HEK293 (cell line): ENCODE data around the gene NT5DC3.

Experiments
- CTCF ChIA-PET: fragments of 350-600 bp; formaldehyde crosslinking; extraction: SDS; loops from one replicate; lab custom pipeline; 2021; ENCODE audit warnings: antibody characterized with exemption; lab: Yijun Ruan, JAX
- POLR2A ChIA-PET: fragments of 300-600 bp; formaldehyde crosslinking; extraction: SDS; loops from one replicate; lab custom pipeline; 2020; ENCODE audit warnings: antibody characterized with exemption, inconsistent platforms; lab: Yijun Ruan, JAX
- H3K27ac ChIP-seq: fragments of 200-500 bp; sonication (Bioruptor generic); 2 replicates; pipeline ENCODE4 v1.5.1; 2014; ENCODE audit warnings: low read depth, low read length, control low read depth, inconsistent platforms; ENCODE audit errors: extremely low read depth
- H3K36me3 ChIP-seq, 2 experiments: fragments of 200-500 bp in 1 of 2; sonication (Bioruptor generic) in 1 of 2; 1 replicate in 1 of 2; 2 replicates in 1 of 2; pipeline ENCODE4 v1.5.1; 2014 to 2017; ENCODE audit warnings: inconsistent platforms in 2 of 2, low read length in 2 of 2; ENCODE audit not compliant: control insufficient read depth in 2 of 2, insufficient read depth in 1 of 2
- H3K4me1 ChIP-seq: fragments of 200-500 bp; sonication (Bioruptor generic); 2 replicates; pipeline ENCODE4 v1.5.1; 2014; ENCODE audit warnings: mild to moderate bottlenecking, low read length, inconsistent platforms; ENCODE audit not compliant: control insufficient read depth, insufficient read depth
- H3K4me3 ChIP-seq: 2 replicates; pipeline ENCODE4 v1.5.1; 2011; ENCODE audit warnings: low read depth, mild to moderate bottlenecking, control low read depth, low read length, moderate library complexity
- H3K9me3 ChIP-seq: fragments of 200-500 bp; sonication (Bioruptor generic); 2 replicates; pipeline ENCODE4 v1.5.1; 2014; ENCODE audit warnings: low read depth, low read length, inconsistent platforms; ENCODE audit not compliant: control insufficient read depth, insufficient read depth
- BCL6B ChIP-seq: fragments of 450-650 bp; formaldehyde crosslinking; IDR thresholded peaks from 2 replicates; pipeline ENCODE4 v1.5.1; 2017; ENCODE audit warnings: missing biosample characterization, missing genetic modification characterization
- GLIS1 ChIP-seq: fragments of 450-650 bp; formaldehyde crosslinking; IDR thresholded peaks from 2 replicates; pipeline ENCODE4 v1.5.1; 2016; ENCODE audit warnings: missing biosample characterization, missing genetic modification characterization
- MYNN ChIP-seq: fragments of 450-650 bp; formaldehyde crosslinking; IDR thresholded peaks from 2 replicates; pipeline ENCODE4 v1.5.1; 2016; ENCODE audit warnings: missing biosample characterization, missing genetic modification characterization, borderline replicate concordance
- MZF1 ChIP-seq: fragments of 450-650 bp; formaldehyde crosslinking; IDR thresholded peaks from 2 replicates; pipeline ENCODE4 v1.5.1; 2017; ENCODE audit warnings: missing biosample characterization, missing genetic modification characterization, borderline replicate concordance
- PRDM10 ChIP-seq: fragments of 450-650 bp; formaldehyde crosslinking; IDR thresholded peaks from 2 replicates; pipeline ENCODE4 v1.5.1; 2016; ENCODE audit warnings: missing biosample characterization, missing genetic modification characterization
- ZBTB8A ChIP-seq: fragments of 450-650 bp; formaldehyde crosslinking; IDR thresholded peaks from 2 replicates; pipeline ENCODE4 v1.5.1; 2016; ENCODE audit warnings: missing biosample characterization, missing genetic modification characterization
- ZFHX2 ChIP-seq: fragments of 450-650 bp; formaldehyde crosslinking; conservative IDR thresholded peaks from 2 replicates; pipeline ENCODE4 v1.5.1; 2016; ENCODE audit warnings: missing biosample characterization, missing genetic modification characterization
- ZNF10 ChIP-seq: fragments of 450-650 bp; formaldehyde crosslinking; IDR thresholded peaks from 2 replicates; pipeline ENCODE4 v1.5.1; 2017; ENCODE audit warnings: missing biosample characterization, missing genetic modification characterization
- ZNF132 ChIP-seq: fragments of 450-650 bp; formaldehyde crosslinking; IDR thresholded peaks from 2 replicates; pipeline ENCODE4 v1.5.1; 2017; ENCODE audit warnings: missing biosample characterization, missing genetic modification characterization, borderline replicate concordance
- ZNF398 ChIP-seq: fragments of 450-650 bp; formaldehyde crosslinking; IDR thresholded peaks from 2 replicates; pipeline ENCODE4 v1.5.1; 2017; ENCODE audit warnings: missing biosample characterization, missing genetic modification characterization
- ZNF423 ChIP-seq: fragments of 450-650 bp; formaldehyde crosslinking; IDR thresholded peaks from 2 replicates; pipeline ENCODE4 v1.5.1; 2016; ENCODE audit warnings: missing biosample characterization, missing genetic modification characterization
- ZNF48 ChIP-seq: fragments of 450-650 bp; formaldehyde crosslinking; IDR thresholded peaks from 2 replicates; pipeline ENCODE4 v1.5.1; 2016; ENCODE audit warnings: missing biosample characterization, missing genetic modification characterization
- ZNF518A ChIP-seq: fragments of 450-650 bp; formaldehyde crosslinking; conservative IDR thresholded peaks from 2 replicates; pipeline ENCODE4 v1.5.1; 2016; ENCODE audit warnings: low read depth, missing biosample characterization, missing genetic modification characterization
- ZNF600 ChIP-seq: fragments of 450-650 bp; formaldehyde crosslinking; IDR thresholded peaks from 2 replicates; pipeline ENCODE4 v1.5.1; 2016; ENCODE audit warnings: missing biosample characterization, missing genetic modification characterization
- ZNF629 ChIP-seq: fragments of 450-650 bp; formaldehyde crosslinking; IDR thresholded peaks from 2 replicates; pipeline ENCODE4 v1.5.1; 2017; ENCODE audit warnings: missing biosample characterization, missing genetic modification characterization
- ZNF660 ChIP-seq: fragments of 450-650 bp; IDR thresholded peaks from 2 replicates; pipeline ENCODE4 v1.5.1; 2018; ENCODE audit warnings: missing biosample characterization, mild to moderate bottlenecking, missing genetic modification characterization
- ZNF768 ChIP-seq: fragments of 450-650 bp; formaldehyde crosslinking; IDR thresholded peaks from 2 replicates; pipeline ENCODE4 v1.5.1; 2018; ENCODE audit warnings: missing biosample characterization, mild to moderate bottlenecking, missing genetic modification characterization
- ZNF843 ChIP-seq: fragments of 450-650 bp; formaldehyde crosslinking; IDR thresholded peaks from 2 replicates; pipeline ENCODE4 v1.5.1; 2016; ENCODE audit warnings: missing biosample characterization, missing genetic modification characterization
- ZSCAN4 ChIP-seq: fragments of 450-650 bp; formaldehyde crosslinking; IDR thresholded peaks from 2 replicates; pipeline ENCODE4 v1.5.1; 2017; ENCODE audit warnings: missing biosample characterization, missing genetic modification characterization
- ZXDB ChIP-seq: fragments of 450-650 bp; formaldehyde crosslinking; IDR thresholded peaks from 2 replicates; pipeline ENCODE4 v1.5.1; 2016; ENCODE audit warnings: missing biosample characterization, missing genetic modification characterization

NT5DC3 gene

GRCh38 chr12:103881261-103881660 lies 40.2 kb upstream of the NT5DC3 start (continued):
- no peak for TF ChIP-seq ZNF132

- CTCF ChIA-PET = interaction anchor here (0.8 to 2.4 kb wide), 4 partner anchors 10 to 229 kb away, joined by 3 to 8 read pairs (median 6); no protein-coding TSS in a partner anchor
- Histone ChIP-seq H3K4me1 (peaks cover 9% of the 10 kb centered on the region), H3K36me3 (no peaks in the 10 kb centered on the region), H3K4me3 (no peak overlapping the region), H3K27ac (no peak overlapping the region), H3K9me3 (no peaks in the 10 kb centered on the region)
- POLR2A ChIA-PET = interaction anchor here (0.6 to 1.2 kb wide), 5 partner anchors 49 to 333 kb away, joined by 3 to 4 read pairs (median 3); partner anchors contain the start of genes HSP90B1, NFYB and TDG
- TF ChIP-seq ZBTB8A (tag by site-specific recombination) = 0 out of 2 replicates have a peak, but pooled peaks have one; percentile 13
- TF ChIP-seq MYNN (tag by site-specific recombination) = peak; percentile 85
- TF ChIP-seq ZNF600 (tag by site-specific recombination) = peak; percentile 77
- TF ChIP-seq ZXDB (tag by site-specific recombination) = 0 out of 2 replicates have a peak, but pooled peaks have one; percentile 37
- TF ChIP-seq MZF1 (tag by site-specific recombination) = peak; percentile 55; the same call in 1 of the 2 replicates
- TF ChIP-seq ZNF518A (tag by site-specific recombination) = peak; percentile 44; the same call in 1 of the 2 replicates
- 0 out of 2 replicates have a peak, but pooled peaks have one; percentile 31 for TF ChIP-seq ZNF10 (tag by site-specific recombination)
- peak; percentile 45; the same call in 1 of the 2 replicates for TF ChIP-seq ZNF843 (tag by site-specific recombination)
- TF ChIP-seq GLIS1 = peak; percentile 99
- peak; percentile 76 for TF ChIP-seq ZNF423
- peak; percentile 40; the same call in 1 of the 2 replicates for TF ChIP-seq ZNF398
- TF ChIP-seq ZSCAN4 (tag by site-specific recombination) = no peak
- TF ChIP-seq BCL6B = peak; percentile 6; the same call in 1 of the 2 replicates
- TF ChIP-seq ZNF629 (tag by site-specific recombination) = peak; percentile 82
- TF ChIP-seq ZNF768 (tag by site-specific recombination) = no peak
- no peak for TF ChIP-seq ZFHX2 (tag by site-specific recombination)
- peak; percentile 97 for TF ChIP-seq PRDM10 (tag by site-specific recombination)
- peak; percentile 49; the same call in 1 of the 2 replicates for TF ChIP-seq ZNF660 (tag by site-specific recombination)
- no peak for TF ChIP-seq ZNF48 (tag by site-specific recombination)
These were observed 39.5 kb upstream of the NT5DC3 start for GRCh38 chr12:103880299-103881142.
